ENCODE data around the gene IGSF23. TPM values are rescaled to one million over a fixed set of nuclear protein-coding genes. Genes with fewer than 3 reads are reported as not detected.
"Not testable (repeated sequence)": the region's sequence is repeated elsewhere in the genome, so short reads cannot be mapped to it uniquely, and the experiment has no call there.

The IGSF23 gene
- total and polyA plus RNA-seq, 4 donors, result 0.47 to 11.4 (median 3.3) TPM

- Histone ChIP-seq H3K27me3 (ENCODE audit: control insufficient read depth in 4 of 4, insufficient read depth in 4 of 4, low read length in 3 of 4) (no peaks in the 10 kb centered on the region), H3K36me3 (ENCODE audit: control insufficient read depth in 4 of 4, insufficient read depth in 3 of 4, low read depth in 1 of 4, low read length in 3 of 4) (peaks cover 0 to 6% (median 0%) of the 10 kb centered on the region in 4 donors), H3K9me3 (ENCODE audit: control insufficient read depth in 4 of 4, low read length in 3 of 4) (no peaks in the 10 kb centered on the region), H3K27ac (ENCODE audit: low read depth in 1 of 2, low read length in 2 of 2) (no peak overlapping the region), H3K4me1 (ENCODE audit: control insufficient read depth in 4 of 4, insufficient read depth in 4 of 4, low read length in 3 of 4) (peaks cover 6 to 10% (median 9%) of the 10 kb centered on the region in 4 donors), H3K4me3 (ENCODE audit: low read depth in 1 of 3, low read length in 3 of 3) (no peak overlapping the region), H3K9ac (ENCODE audit: low read depth in 1 of 2, low read length in 2 of 2) (no peak overlapping the region)
- WGBS, result 96% methylated on average over 4 of the region's 4 CpGs
- no peak for DNase-seq (ENCODE audit: low spot score)
- TF ChIP-seq HNF4G (IDR thresholded peaks at IDR 0.05) (no peak), TAF1 (conservative IDR thresholded peaks at IDR 0.05) (no peak), RXRA (IDR thresholded peaks at IDR 0.05) (no peak), RAD21 (IDR thresholded peaks at IDR 0.05) (no peak), EGR1 (IDR thresholded peaks at IDR 0.05; ENCODE audit: low read depth in 2 of 2) (no peak), HNF4A (conservative IDR thresholded peaks at IDR 0.05) (no peak), REST (IDR thresholded peaks at IDR 0.05) (no peak), ATF3 (IDR thresholded peaks at IDR 0.05) (no peak), GABPA (IDR thresholded peaks at IDR 0.05 in 1 of 2, conservative IDR thresholded peaks at IDR 0.05 in 1 of 2) (no peak), FOXA1 (IDR thresholded peaks at IDR 0.05) (no peak), MAX (IDR thresholded peaks at IDR 0.05) (no peak), ZBTB33 (IDR thresholded peaks at IDR 0.05) (no peak)
These were observed 10.3 kb downstream of the IGSF23 start for GRCh38 chr19:44623626-44624025.

GRCh38 chr19:44624840-44625354, 11.5 kb downstream of the IGSF23 start:
- H3K27me3 ChIP-seq (ENCODE audit: control insufficient read depth in 4 of 4, insufficient read depth in 4 of 4, low read length in 3 of 4), result no peaks in the 10 kb centered on the region
- H3K4me3 ChIP-seq (ENCODE audit: low read depth in 1 of 3, low read length in 3 of 3), result no peak overlapping the region
- peaks cover 0 to 10% (median 0%) of the 10 kb centered on the region in 4 donors for H3K36me3 ChIP-seq (ENCODE audit: control insufficient read depth in 4 of 4, insufficient read depth in 3 of 4, low read depth in 1 of 4, low read length in 3 of 4)
- H3K4me1 ChIP-seq (ENCODE audit: control insufficient read depth in 4 of 4, insufficient read depth in 4 of 4, low read length in 3 of 4), result peaks cover 4 to 10% (median 7%) of the 10 kb centered on the region in 4 donors
- no peaks in the 10 kb centered on the region for H3K9me3 ChIP-seq (ENCODE audit: control insufficient read depth in 4 of 4, low read length in 3 of 4)
- WGBS, result 96% methylated on average over 4 of the region's 4 CpGs
- TF ChIP-seq EGR1 (IDR thresholded peaks at IDR 0.05; ENCODE audit: low read depth in 2 of 2), result no peak
- no peak for DNase-seq (ENCODE audit: low spot score)
- no peak overlapping the region for H3K27ac ChIP-seq (ENCODE audit: low read depth in 1 of 2, low read length in 2 of 2)
- no peak overlapping the region for H3K9ac ChIP-seq (ENCODE audit: low read depth in 1 of 2, low read length in 2 of 2)

GRCh38 chr19:44625637-44626036, 12.3 kb downstream of the IGSF23 start:
- not testable (repeated sequence) for H3K9me3 ChIP-seq (ENCODE audit: control insufficient read depth in 4 of 4, low read length in 3 of 4); H3K27ac ChIP-seq (ENCODE audit: low read depth in 1 of 2, low read length in 2 of 2); DNase-seq (ENCODE audit: low spot score); H3K9ac ChIP-seq (ENCODE audit: low read depth in 1 of 2, low read length in 2 of 2); H3K4me3 ChIP-seq (ENCODE audit: low read depth in 1 of 3, low read length in 3 of 3); H3K27me3 ChIP-seq (ENCODE audit: control insufficient read depth in 4 of 4, insufficient read depth in 4 of 4, low read length in 3 of 4)
- Histone ChIP-seq H3K36me3 (ENCODE audit: control insufficient read depth in 4 of 4, insufficient read depth in 3 of 4, low read depth in 1 of 4, low read length in 3 of 4) (peaks cover 0 to 17% (median 2%) of the 10 kb centered on the region in 4 donors), H3K4me1 (ENCODE audit: control insufficient read depth in 4 of 4, insufficient read depth in 4 of 4, low read length in 3 of 4) (peaks cover 3 to 10% (median 7%) of the 10 kb centered on the region in 4 donors)
- WGBS, result 93% methylated on average over 4 of the region's 4 CpGs

Measured in liver (tissue), 9 donors.